HG03575 (cell line): ENCODE measurements around the gene ANKZF1.
"Not testable (repeated sequence)": the region's sequence is repeated elsewhere in the genome, so short reads cannot be mapped to it uniquely, and the experiment has no call there.

Experiments
- ATAC-seq: cut with Tn5 transposase; IDR thresholded peaks from one replicate; pipeline ENCODE4 v1.9.1; 2021; ENCODE audit not compliant: unreplicated experiment, insufficient number of reproducible peaks, low FRiP score; ENCODE audit errors: extremely low read depth

Gene ANKZF1

DNA sequence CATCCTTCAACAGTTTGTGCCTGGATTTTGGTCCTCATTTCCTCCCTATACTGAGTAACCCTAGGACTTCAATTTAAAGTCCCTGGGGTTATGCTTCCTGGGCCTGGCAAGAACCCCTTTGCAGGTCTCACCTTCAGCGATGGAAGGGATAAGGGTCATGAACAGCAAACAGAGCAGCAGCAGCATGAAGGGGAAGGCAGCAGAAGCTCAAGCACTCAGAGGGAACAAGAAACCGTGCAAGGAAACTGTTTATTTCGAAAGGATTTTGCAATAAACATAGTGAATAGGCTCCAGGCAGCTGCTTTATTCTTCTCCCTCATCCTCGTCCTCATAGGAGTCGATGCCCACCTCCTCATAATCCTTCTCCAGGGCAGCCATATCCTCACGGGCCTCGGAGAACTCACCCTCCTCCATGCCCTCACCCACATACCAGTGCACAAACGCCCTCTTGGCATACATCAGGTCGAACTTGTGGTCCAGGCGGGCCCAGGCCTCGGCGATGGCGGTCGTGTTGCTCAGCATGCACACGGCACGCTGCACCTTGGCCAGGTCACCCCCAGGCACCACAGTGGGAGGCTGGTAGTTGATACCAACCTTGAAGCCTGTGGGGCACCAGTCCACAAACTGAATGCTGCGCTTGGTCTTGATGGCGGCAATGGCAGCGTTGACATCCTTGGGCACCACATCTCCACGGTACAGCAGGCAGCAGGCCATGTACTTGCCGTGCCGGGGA, 20.6 kb downstream of the ANKZF1 start:
- ATAC-seq = no peak

DNA sequence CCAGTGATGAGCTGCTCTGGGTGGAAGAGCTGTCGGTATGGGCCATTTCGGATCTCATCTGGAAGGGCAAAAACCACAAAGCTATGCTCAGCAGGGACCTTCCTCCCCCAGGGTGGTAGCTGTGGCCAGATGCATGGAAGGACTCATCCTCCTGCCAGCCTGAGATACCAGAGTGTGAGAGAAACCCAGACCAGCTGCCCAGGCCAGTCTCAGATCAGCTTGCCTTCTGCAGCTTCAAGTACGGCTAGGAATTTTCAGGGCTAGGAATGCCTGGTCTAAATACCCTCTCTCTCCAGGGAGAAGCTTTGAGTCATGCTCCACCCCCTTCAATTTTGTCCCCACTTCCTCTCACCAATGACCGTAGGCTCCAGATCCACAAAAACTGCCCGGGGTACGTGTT, 22.1 kb downstream of the ANKZF1 start:
- no peak for ATAC-seq

DNA sequence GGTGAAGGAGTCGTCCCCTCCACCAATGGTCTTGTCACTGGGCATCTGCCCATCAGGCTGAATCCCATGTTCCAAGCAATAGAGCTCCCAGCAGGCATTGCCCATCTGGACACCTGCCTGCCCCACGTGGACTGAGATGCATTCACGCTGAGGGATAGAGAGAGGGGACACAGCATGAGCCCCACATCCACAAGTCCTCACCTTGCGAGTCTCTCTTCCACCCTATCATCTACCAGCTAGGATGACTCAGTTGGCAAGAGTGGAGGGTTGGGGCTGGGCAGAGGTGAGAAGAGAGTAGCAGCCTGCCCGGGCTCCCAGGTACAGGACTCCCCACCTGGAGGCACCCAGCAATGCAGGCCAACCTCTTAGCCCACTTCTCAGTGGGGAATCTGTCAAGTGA, 22.5 kb downstream of the ANKZF1 start:
- ATAC-seq = no peak

DNA sequence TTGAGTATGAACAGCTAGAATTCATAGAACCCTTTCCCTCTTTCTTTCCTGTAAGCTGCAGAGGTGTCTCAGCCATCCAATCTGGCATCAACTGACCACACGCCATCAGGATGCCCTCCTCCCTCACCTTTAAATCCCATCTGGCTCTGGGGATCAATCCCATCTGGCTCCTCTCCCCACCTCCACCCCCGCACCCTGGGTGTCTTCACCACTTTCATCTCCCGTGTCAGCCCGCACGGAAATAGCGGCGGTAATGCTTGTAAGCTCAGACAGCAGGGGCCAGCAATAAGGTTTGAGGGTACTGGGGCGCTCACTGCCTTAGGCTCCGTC, 22.9 kb downstream of the ANKZF1 start:
- ATAC-seq = no peak

DNA sequence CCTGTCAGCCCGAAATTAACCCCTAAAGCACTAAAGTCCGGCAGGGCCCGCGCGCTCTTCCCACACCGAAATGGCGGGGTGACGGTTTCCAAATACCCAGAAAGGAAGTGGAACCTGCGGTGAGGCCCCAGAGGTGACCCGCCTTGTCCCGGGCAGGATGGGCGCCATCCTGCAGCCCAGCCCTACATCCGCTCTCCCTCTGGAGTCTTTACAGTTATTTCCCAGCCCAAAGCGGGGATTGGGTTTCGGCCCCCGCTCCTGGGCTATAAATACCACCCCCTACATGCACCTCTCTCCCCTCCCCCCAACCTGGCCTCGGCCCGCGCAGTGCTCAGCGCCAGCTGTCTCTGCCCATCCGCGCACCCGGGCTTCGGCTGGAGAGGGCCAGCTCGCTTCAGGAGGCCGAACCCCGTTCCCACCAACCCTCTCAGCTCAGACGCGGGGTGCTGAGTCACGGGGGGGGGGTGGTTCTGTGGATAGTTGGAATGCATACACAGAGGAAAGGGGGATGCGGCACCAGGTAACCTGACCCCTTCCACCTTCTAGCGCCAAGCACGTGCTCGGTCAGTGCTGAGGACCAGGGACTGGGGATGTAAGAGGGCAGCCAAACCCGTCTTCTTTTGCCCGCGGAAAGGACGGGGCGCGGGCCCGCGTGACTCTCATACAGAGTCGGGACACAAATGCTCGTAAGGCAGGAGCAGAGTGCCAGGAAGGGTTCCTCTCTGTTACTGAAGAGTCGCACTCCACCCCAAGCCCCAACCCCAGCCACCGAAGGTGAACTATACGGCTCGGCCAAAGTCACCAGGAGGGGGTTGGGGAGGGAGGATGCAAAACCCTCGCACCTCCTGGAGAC, 23.5 kb downstream of the ANKZF1 start, which contains the start of gene TUBA4B:
Gene TUBA4B, plus strand, starts transcription at position 344 of the 853 bp plus-strand sequence. Its CDS starts 165 bp downstream, at position 509.
- no peak for ATAC-seq

DNA sequence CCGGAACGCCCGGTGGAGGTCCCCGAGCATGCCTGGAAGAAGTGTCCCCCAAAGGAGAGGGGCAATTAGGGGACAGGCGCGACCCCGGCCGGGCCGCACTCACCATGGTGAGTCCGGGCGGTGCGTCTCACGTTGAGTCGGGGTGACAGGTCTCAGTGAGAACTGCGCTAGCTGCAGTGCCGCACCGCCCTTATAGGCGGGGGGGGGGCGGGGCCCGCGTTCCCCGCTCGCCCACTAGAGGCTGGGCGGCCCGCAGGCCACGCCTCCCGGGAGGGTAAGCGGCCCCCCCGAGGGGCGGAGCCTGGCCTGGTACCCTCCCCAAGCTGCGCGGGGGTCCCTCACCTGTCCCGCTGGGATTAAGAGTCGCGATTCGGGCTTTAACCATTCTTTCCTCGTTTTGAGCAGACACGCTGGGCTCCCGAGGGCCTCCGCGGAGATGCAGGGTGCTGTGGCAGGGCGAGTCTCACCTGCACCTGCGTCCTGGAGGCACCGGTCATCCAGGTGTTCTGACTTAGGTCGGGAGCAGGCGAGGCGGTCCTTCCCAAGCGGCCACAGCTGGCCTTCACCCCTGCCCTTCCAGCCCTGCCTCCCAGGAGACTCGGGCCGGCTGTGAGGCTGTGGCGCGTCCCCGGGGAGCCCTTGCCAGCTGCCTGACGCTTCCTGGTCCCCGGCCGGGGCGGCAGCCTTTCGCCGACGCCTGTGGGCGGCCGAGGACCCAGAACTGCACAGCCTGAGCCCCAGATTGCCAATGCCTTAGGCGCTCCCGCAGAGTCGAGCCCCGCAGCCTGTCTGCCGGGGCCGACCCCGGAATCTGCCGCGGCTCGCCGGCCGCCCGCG, 24.4 kb downstream of the ANKZF1 start, which contains the start of gene TUBA4A:
Gene TUBA4A, minus strand, starts transcription at position 166 of the 837 bp plus-strand sequence. Its CDS starts 60 bp downstream, at position 106.
- no peak for ATAC-seq

DNA sequence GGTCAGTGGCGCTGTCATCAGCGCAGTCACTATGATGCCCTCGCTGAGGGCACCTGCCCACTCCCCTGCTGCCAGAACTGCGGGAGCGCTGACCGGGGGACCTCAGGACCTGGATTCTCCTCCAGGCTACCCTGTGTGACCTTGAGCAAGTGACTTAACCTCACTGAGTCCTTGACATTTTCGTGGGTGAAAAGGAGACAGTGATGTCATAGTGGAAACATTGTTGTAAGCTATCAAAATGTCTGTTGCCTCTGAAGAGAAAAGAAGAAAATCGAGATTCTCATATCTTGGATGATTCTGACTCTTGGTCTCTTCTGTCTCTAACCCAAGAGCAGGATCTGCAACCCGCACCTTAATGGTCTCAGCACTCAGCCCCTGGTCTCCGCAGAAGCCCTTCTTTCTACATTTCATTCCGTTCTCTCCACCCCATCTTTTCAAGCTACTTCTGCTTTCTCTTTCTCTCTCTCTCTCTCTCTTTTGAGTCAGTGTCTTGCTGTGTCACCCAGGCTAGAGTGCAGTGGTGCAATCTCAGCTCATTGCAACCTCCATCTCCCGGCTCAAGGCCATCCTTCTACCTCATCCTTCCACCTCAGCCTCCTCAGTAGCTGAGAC, 25.1 kb downstream of the ANKZF1 start:
- ATAC-seq = no peak

DNA sequence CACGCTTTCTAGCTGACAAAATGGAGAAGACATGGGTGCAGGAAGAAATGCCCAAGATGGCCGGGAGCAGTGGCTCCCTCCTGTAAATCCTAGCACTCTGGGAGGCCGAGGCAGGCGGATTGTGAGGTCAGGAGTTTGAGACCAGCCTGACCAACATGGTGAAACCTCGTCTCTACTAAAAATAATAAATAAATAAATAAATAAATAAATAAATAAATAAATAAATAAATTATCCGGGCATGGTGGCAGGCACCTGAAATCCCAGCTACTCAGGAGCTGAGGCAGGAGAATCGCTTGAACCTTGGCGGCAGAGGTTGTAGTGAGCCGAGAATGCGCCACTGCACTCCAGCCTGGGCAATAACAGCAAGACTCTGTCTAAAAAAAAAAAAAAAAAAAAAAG, 29.3 kb downstream of the ANKZF1 start:
- ATAC-seq = not testable (repeated sequence)

DNA sequence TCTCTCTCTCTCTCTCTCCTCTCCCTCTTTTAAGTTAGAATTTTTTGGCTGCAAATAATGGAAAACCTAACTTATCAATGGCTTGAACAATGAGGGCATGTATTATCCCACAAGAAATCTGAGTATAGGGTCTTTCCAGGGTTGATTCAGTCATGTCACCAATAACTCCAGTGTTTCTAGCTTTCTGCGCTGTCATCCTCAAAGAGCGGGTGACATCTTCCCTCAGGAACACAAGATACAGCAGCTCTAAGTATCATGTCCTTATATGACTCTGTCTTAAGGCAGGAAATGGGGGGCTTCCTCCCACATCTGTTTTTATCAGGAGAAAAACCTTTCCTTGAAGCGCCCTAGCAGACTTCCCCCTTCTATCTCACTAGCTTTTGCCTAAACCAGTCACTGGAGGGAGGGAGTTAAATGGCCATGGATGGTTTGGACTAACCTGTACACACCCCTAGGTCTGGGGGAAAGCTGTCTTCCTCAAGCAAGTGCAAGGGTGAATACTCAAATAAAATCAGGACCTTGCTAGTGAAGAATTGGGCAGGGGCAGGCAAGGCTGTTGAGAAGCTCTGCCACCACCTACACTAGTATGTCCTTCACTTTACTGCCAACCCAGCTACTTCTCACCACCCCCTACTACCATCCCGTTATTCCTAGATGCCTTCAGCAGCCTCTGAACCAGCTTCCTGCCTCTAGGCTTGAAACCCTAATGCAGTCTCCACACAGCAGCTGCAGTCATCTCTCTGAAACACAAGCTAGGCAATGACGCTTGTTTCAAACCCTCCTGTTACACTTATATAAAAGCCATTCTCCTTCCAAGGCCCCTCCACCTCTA, 31.6 kb downstream of the ANKZF1 start:
- no peak for ATAC-seq

DNA sequence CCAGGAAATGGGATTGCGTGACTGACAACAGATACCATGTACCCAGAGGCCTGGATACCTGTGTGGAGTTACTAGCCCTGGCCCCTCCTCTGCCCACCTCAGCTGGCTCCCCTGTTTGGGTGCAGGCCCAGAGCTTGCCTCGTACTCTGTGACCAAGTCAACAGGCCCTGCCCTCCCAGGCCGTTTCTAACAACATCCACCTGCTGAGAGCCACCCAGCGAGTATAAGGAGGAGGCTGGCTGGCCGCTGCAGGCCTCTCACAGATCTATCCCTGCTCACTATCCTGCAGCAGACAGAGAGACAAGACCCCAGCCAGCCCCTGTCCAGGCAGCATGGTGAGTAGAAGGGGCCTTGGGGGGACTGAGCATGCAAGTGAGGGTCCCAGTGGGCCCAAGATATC, 36.6 kb downstream of the ANKZF1 start:
- no peak for ATAC-seq

DNA sequence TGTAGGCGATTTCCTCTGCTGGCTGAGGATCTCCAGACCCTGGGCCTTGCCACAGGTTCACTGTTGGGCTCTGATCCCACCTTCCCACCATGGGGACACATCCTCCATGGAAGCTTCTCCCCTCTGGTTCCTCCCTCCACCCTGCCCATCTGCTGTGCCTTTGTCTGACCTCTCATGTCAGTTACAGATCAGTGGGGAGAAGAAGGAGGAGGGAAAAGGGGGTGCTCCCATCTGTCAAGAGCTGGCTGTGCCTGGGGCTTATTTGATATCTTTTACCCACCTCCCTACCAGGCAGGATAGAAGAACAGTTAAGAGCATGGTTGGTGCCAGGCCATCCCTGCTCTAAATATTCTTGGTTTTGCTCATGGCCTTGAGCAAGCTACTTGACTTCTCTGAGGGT, 37.3 kb downstream of the ANKZF1 start:
- ATAC-seq = no peak

DNA sequence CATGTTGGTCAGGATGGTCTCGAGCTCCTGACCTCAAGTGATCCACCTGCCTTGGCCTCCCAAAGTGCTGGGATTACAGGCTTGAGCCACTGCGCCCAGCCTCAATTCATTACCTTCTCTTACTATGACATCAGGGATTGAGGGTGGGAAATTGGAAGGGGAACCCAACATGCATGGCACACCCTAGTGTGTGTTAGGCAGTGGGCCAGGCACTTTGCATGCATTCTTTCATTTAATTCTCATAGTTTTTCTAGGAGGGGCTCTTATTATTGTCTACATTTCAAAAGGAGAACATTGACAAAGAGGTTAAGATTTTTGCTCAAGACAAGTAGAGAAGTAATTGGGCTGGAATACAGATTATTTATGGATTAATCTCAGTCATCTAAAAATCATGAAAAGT, 38.7 kb downstream of the ANKZF1 start:
- no peak for ATAC-seq

DNA sequence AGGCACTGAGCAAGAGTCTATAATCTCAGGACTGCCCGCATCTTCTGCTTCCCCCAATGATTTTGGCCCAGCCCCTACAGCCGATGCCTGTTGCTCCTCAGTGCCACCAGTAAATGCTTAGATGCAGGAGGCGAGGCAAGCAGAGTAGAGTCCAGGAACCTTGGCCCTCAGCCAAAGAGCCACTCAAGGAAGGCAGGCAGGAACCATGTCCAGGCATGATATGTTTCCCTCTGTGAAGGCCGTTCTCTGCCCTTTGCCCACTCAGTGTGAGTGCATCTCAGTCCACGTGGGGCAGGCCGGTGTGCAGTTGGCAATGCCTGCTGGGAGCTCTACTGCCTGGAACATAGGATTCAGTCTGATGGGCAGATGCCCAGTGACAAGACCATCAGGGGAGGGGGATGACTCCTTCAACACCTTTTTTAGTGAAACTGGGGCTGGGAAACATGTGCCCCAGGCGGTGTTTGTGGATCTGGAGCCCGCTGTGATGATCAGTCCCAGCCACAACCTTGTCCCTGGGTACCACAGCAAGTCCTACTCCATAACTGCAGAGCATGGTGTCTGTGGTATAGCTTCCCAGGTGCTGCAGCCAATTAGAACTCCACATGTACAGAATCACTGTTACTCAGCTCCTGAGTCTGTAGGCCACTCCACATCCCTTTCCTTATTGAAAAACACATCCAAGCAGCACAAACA, 39.9 kb downstream of the ANKZF1 start:
- ATAC-seq = no peak

DNA sequence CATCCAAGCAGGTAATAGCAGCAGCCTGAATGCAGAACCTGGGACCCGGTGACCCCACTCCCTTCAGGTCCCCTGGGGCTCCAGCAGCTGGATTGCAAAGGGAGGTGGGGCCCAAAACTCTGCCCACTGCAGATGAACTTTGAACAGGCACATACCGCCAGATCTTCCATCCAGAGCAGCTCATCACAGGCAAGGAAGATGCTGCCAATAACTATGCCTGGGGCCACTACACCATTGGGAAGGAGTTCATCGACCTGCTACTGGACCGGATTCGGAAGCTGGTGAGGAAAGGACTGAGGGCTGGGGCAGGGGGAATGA, 40.4 kb downstream of the ANKZF1 start:
- no peak for ATAC-seq

DNA sequence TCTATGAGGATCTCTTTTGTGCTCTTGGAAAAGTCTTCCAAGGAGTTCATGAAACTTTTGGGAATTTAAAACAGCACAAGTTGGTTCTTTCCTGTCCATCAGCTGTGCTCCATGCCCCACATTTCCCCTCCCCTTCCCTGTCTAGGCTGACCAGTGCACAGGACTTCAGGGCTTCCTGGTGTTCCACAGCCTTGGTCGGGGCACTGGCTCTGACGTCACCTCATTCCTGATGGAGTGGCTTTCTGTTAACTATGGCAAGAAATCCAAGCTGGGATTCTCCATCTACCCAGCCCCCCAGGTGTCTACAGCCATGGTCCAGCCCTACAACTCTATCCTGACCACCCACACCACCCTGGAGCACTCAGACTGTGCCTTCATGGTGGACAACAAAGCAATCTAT, 41.4 kb downstream of the ANKZF1 start:
- ATAC-seq = no peak

DNA sequence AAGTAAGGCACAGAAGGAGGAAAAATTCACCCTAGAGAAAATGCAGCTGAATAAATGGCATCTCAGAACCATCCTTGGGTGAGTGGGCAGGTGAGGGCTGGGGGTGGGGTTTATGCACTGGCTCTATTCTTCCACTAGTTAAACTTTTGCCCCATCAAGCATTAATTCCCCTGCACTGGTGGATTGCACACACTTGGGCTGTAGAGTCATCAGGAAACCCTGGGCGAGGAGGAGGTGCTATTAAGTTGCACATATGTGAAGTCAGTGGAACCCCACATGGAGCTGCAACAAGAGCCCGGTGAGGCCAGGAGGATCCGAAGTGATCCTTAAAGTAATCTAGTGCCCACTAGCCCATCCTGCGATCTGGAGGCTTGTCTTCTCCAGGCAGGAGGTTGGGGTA, 42.8 kb downstream of the ANKZF1 start:
- no peak for ATAC-seq

DNA sequence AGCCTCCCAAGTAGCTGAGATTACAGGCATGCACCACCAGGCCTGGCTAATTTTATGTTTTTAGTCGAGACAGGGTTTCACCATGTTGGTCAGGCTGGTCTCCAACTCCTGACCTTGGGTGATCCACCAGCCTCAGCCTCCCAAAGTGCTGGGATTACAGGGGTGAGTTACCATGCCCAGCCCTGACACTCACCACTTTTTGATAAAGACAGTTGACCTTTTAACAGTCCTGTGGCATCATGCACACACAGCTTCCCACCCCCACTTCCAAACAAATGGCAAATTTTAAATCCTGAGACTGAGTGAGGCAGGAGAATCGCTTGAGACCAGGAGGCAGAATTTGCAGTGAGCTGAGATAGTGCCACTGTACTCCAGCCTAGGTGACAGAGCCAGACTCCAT, 43.4 kb downstream of the ANKZF1 start:
- ATAC-seq = no peak

DNA sequence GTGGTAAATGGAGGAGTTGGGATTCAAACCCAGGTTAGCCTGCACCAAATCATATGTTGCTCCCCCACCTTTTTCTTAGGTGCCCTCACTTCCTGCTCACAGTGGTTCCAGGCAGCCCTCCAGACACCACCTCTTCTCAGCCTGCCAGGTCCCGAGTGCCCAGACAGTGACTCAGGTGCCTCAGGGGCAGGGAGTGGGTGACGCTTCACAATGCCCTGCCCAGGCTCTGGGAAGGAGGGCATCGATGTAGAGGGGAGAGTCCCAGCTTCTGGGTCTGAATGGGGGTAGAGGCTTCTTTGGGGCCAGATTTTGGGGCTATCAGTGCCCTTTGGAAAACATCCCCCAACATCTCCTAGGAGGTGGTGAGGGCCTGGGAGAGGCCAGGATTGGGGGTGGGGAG, 44.3 kb downstream of the ANKZF1 start:
- no peak for ATAC-seq
